ENCODE data around the gene IPO4.
"Not testable (repeated sequence)": the region's sequence is repeated elsewhere in the genome, so short reads cannot be mapped to it uniquely, and the experiment has no call there.

The IPO4 gene

GRCh38 chr14:24216345-24216699 lies 27.7 kb upstream of the IPO4 start:
- no peak for DNase-seq

- peak; percentile 89 for DNase-seq
Observed at GRCh38 chr14:24215495-24216344, 27.1 kb upstream of the IPO4 start, which contains the start of gene MDP1. Gene MDP1 (minus strand): TSS chr14:24216066. CDS start chr14:24215955, 111 bp downstream.

GRCh38 chr14:24213866-24214662 lies 25.4 kb upstream of the IPO4 start:
- DNase-seq: no peak

- DNase-seq: peak; percentile 97
Observed at GRCh38 chr14:24212924-24213865, 24.6 kb upstream of the IPO4 start, which contains the start of gene CHMP4A. Gene CHMP4A (minus strand): TSS chr14:24213488. CDS start chr14:24213439, 49 bp downstream.

- no peak for DNase-seq
Observed at GRCh38 chr14:24211311-24211710, 22.7 kb upstream of the IPO4 start.

GRCh38 chr14:24207625-24208024 lies 19.0 kb upstream of the IPO4 start:
- DNase-seq: no peak

- DNase-seq: no peak
Observed at GRCh38 chr14:24207104-24207551, 18.5 kb upstream of the IPO4 start.

GRCh38 chr14:24206260-24207103 lies 17.9 kb upstream of the IPO4 start:
- no peak for DNase-seq

- DNase-seq: no peak
Observed at GRCh38 chr14:24204163-24205146, 15.8 kb upstream of the IPO4 start.

GRCh38 chr14:24203249-24203886 lies 14.8 kb upstream of the IPO4 start:
- not testable (repeated sequence) for DNase-seq

GRCh38 chr14:24202538-24202937 lies 13.9 kb upstream of the IPO4 start:
- not testable (repeated sequence) for DNase-seq

GRCh38 chr14:24198814-24199524 lies 10.4 kb upstream of the IPO4 start:
- no peak for DNase-seq

GRCh38 chr14:24197056-24197450 lies 8.4 kb upstream of the IPO4 start:
- DNase-seq: no peak

- no peak for DNase-seq
Observed at GRCh38 chr14:24196071-24197055, 7.7 kb upstream of the IPO4 start.

- peak; percentile 60 for DNase-seq
Observed at GRCh38 chr14:24195186-24196070, 6.8 kb upstream of the IPO4 start, which contains the start of gene TM9SF1. Gene TM9SF1 (minus strand): TSS chr14:24195441. CDS start chr14:24195019, 422 bp downstream.

- DNase-seq: no peak
Observed at GRCh38 chr14:24194873-24195185, 6.2 kb upstream of the IPO4 start.

All from NCI-H1694 (cell line).